ENCODE data around the gene CSRNP3.

GRCh38 chr2:165681841-165682240, 212.3 kb downstream of the CSRNP3 start:
- TF ChIP-seq CTCF (IDR thresholded peaks at IDR 0.05; ENCODE audit: low read length) (no peak), EZH2 (IDR thresholded peaks at IDR 0.05; ENCODE audit: borderline replicate concordance, low read length) (no peak)

All from OCI-LY1 (cell line).